ENCODE results near the gene VPS26A.
A peak's percentile ranks its signal among the peaks of the same experiment; 100 is the strongest.

VPS26A gene

DNA sequence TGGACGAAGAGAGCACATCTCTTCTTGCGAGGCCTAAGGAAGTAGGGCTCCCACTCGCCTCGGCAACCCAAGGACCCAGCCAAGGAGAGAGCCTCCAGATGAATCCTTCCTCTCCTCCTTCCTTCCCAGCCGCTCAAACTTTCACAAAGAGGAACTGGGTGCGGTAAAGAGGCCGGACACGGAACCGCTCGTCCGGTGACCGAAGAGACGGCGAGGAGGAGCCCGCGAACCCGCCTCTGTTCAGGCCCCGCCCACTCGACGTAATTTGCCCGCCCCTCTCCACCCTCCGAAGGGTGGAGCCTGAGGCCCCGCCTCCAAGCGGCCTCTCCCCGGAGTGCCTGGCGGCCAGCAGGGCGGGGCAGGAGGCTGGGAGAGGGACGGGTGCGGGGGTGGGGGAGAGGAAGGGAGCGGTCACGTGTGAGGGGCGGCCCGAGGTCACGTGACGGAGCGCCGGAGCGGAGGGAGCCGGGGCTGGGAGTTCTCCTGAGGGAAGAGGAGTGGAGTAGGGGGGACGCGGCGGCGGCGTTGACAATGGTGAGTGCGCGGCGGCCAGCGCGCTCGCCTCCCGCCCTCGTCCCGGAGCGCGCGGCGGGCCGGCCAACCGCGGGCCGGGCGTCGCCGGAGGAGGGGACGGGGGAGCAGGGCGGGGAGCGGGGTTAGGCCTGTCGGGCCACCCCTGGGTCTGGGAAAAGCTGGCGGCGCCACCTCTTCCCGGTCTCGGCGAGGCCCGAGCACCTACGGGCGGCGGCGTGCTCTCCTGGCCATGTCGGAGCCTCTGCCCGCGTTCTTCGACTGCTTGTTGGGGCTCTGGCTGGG lies at the start of gene VPS26A:
TSS of gene VPS26A (plus strand) at position 432 of the 816 bp plus-strand sequence. CDS start at position 532, 100 bp downstream.
- DNase-seq (ENCODE audit: low spot score): peak; percentile 99

DNA sequence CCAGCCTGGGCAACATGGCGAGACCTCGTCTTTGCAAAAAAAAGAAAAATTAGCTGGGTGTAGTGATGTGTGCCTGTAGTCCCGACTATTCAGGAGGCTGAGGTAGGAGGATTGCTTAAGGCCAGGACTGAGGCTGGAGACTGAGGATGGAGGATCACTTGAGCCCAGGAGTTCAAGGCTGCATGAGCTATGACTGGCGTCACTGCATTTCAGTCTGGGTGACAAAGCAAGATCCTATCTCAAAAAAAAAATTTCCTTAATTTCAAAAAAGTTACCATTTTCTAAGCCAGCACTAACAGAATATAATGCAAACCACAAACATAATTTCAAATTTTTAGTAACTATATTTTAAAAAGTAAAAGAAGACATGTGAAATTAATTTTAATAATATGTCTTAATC lies 49.4 kb upstream of the VPS26A start:
- DNase-seq (ENCODE audit: low spot score): no peak

DNA sequence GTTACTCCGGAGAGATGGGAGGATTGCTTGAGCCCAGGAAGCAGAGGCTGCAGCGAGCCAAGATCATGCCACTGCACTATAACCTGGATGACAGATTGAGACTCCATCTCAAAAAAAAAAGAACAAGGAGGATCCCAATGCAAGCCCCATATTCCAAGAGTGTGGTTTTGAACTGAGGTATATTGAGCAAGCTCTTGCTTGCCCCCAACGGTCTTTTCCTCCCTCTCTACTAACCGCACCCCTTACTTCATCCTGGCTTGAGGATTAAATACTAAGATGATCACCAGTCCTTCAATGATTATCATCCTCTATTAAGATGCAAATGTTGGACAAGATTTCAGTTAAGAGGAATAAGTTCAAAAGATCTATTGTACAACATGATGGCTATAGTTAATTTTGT lies 48.5 kb upstream of the VPS26A start:
- DNase-seq (ENCODE audit: low spot score): no peak

DNA sequence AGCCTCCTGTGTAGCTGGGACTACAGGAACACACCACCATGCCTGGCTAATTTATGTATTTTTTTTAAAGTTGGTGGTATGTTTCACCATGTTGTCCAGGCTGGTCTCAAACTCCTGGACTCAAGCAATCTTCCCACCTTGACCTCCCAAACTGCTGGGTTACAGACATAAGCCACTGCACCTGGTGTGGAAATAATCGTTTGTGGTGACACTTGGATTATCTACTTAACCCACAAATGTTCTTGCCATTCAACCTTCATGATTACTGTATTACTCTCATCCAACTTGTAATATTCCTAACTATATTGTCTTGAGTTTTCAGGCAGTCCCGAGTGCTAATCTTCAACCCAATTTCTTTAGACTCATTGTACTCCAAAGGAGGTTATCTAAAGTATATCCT lies 45.7 kb upstream of the VPS26A start:
- no peak for DNase-seq (ENCODE audit: low spot score)

DNA sequence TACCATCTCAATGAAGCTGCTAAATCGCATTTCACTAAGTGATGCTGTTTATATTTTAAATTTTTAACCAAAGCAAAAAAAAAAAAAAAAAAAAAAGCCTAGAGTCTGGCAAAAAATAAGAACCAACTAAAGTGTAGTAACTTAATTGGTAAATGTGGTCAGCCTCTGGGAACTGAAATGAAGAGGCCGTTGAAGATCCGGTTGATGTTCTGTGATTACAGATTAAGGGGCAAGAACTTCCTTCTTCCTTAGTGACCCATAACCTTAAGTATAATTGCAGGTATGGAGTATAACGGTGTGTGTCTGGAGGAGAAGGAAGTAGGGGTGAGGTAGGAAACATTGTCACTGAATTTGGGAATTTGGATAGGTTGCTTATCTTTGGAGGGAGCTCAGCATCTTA lies 43.8 kb upstream of the VPS26A start:
- no peak for DNase-seq (ENCODE audit: low spot score)

DNA sequence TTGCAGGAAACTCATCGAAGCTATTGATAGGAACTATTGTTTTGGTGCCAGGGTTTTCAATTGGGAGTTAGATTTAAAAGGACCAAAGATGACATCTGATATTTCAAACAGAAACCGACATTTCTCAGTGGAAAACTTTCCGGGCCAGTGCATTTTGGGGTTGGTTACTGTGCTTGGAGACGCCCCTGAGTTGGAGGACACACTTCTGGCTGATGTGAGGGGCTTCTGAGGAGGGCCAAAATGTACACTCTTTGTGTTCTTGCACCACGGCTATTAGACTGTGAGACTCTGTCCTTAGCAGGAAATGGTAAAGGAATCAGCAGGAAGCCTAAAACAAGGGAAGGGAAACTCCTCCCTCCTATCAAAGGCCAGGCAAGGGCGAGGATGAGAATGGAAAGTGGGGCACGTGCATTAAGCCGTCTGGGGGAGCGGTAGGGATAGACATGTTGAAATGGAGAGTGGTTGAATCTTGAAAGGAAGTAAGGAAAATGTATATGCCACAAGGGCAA lies 37.9 kb upstream of the VPS26A start:
- DNase-seq (ENCODE audit: low spot score): no peak

DNA sequence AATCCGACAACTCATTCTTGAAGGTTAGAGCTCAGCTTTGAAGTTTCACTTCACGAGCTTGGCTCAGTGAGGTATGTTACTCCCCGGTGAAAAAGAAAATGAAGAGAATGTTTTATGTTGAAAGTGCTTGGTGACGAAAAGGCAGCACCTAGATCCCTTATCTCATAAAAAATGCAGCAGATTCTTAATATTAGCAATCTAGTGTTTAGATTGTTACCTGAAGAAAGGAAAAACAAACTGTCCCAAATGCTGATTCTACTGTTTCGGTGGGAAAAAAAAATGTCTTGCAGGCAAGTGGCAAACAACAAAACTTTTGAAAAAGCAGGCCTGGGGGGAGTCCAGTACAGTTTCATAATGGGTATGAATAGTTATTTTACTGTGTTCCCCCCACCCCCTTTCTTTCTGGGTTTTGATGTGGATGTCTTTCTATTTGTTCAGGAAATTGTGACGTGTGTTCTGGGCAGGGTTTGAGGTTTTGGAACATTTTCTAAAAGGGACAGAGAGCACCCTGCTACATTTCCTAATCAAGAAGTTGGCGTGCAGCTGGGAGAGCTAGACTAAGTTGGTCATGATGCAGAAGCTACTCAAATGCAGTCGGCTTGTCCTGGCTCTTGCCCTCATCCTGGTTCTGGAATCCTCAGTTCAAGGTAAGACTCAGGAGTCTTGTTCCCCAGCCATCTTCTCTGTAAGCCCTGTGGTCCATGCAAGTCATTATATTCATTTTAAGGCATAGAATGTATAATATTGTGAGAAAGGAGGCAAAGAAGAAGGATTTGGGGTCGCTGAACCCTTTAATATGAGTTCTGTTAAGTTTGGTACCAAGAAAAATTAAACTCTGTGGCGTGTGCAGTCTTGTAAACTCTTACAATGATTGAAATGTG lies 36.1 kb upstream of the VPS26A start, which contains the start of gene SRGN:
TSS of gene SRGN (plus strand) at position 514 of the 881 bp plus-strand sequence. CDS start at position 569, 55 bp downstream.
- peak; percentile 88 for DNase-seq (ENCODE audit: low spot score)

DNA sequence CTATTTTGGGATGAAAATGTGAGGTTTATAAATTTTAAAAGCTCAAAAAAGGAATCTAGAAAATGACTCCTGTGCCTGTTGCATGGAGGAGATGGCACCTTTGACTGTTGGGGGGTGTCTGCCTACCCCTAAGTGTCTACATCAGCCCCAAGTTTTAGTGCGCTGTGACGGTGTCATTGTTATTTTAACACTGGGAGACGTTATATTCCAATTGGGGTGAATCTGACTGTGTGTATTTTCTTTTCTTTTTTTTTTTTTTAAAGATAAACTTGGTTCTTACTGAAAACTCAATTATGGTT lies 35.6 kb upstream of the VPS26A start:
- DNase-seq (ENCODE audit: low spot score): no peak

DNA sequence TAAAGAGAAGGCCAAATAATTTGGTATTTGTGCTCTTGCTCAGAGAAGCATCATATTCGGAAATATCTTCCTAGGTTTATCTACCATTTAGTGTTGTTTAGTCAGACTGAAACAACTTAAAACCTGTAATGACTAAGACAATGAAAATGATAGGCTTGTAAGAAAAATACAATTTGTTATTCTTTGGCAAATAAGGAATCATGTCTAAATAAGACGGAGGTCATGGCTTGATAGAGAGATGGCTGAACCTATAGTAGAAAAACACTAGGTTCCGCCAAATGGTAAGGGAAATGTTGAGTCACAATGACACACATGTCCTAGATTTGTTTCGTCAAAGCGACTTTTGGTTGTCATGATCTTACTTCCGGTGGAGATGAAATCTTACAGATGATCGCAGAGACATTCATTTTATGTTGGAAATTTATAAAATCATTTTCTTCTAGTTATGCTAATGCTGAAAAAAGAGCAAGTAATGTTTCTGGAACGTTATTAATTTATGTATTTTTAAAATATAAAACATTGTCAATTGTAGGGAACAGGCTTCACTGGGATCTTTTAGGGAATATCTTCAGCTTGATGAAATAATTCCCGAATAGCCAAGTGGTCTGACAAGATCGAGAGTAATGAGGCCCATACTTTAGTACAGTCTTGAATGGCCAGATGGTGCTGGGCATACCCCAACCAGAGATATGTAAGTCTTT lies 35.0 kb upstream of the VPS26A start:
- no peak for DNase-seq (ENCODE audit: low spot score)

DNA sequence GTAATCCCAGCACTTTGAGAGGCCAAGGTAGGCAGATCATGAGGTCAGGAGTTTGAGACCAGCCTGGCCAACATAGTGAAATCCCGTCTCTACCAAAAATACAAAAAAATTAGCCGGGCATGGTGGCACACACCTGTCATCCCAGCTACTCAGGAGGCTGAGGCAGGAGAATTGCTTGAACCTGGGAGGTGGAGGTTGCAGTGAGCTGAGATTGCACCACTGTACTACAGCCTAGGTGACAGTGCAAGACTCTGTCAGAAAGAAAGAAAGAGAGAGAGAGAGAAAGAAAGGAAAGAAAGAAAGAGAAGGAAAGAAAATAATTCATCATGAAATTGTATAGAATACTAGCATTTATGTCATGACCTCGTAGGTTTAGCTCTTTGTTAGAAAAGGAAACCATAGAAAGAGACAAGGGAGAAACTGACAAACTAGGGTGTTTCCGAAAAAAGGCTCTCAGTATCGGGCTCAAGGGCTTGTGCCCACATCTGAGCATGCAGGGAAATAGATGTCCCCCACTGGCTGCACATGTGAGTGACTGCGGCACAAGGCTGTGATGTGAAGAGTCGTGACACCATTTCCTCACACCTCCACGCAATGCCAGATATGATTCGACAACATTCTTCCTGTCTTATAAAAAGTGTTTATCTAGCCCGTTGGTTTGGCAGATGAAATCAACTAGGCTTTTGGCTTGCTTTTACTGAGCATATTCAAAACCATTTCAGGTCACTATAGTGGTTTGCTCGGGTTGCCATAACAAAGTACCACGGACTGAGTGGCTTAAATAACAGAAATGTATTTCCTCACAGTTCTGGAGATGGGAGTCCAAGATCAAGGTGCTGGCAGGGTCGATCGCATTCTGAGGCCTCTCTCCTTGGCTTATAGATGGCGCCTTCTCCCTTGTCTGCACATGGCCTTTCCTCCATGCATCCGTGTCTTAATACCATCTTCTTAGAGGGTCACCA lies 34.1 kb upstream of the VPS26A start:
- DNase-seq (ENCODE audit: low spot score): peak; percentile 67

DNA sequence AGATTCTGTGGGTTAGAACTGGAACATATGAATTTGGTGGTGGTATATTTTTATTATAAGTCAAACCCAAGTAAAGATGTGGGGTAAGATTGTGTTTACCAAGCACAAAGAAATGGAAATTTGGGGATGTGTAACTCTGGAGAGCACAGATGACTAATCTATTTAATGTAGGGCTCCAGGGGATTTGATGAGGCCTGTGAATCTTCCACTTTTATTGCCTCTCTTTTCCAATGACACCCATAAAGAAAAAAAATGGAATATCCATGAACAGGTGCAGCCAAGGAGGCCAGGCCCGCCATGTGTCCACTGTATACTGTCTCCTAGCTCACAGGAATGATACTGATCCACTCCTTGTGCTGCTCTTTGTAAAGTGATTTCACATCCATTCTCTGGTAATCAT lies 33.3 kb upstream of the VPS26A start:
- no peak for DNase-seq (ENCODE audit: low spot score)

DNA sequence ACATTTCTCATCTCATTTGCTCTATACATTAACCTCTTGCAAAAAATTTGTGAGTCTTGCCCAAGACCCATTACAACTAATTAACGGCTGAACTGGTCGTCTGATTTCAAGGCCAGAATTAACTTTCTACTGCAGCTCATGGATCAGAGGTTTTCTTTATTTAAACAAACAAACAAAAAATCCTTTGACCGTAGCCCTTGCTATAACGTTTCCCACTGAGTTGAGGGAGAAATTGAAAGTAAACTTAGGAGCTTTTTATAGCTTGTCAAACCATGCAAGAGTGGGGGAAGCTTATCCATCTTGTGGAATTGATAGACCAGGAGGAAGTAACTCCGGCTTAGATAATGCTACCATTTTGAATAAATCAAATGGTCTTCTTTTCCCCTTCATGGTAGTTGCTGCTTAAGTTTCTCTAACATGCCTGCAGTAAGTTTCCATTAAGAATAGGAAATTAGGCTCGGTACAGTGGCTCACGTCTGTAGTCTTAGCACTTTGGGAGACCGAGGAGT lies 32.8 kb upstream of the VPS26A start:
- DNase-seq (ENCODE audit: low spot score): no peak

DNA sequence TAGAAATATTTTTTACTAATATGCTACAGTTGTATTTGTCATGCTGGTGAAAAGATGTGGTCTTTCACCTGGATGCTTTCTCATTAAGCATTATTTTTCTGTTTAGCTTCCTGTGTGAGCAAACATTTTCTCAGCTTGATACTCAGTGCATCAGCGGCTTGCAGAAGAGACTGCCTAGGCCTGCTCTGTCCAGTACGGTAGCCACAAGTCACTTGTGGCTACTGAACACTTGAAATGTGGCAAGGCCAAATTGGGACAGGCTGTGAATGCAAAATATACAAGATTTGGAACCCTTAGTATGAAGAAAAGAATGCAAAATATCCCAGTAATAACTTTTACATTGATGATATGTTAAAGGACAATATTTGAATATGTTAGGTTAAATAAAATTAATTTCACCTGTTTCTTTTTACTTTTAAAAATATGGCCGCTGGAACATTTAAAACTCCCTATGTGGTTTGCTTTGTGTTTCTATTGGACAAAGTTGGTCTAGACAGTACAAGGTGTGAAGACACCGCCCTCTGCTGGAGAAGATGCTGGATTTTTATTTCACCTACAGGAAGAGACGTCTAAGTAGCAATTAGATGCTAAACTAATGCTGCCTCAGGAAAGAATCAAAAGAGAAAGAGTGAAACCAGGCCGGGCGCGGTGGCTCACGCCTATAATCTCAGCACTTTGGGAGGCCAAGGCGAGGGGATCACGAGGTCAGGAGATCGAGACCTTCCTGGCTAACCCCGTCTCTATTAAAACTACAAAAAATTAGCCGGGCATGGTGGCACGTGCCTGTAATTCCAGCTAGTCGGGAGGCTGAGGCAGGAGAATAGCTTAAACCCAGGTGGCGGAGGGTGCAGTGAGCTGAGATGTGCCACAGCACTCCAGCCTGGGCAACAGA lies 30.8 kb upstream of the VPS26A start:
- DNase-seq (ENCODE audit: low spot score): peak; percentile 81

DNA sequence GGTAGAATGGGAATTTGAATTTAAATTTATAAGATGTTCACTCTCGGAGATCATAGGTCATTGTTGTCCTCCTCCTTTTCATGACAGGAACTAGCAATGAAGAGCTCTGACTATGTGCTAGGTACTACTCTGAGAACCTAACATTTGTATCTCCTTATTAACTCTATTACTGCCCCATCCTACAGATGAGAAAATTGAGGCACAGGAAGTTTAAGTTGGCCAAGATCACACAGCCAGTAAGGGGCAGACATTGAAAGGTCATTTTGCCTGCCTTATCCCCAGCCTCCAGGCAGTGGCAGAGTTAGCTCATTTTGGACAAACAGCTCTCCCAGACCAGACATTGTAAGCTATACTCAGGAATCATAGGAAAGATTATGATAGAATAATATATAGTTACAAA lies 30.0 kb upstream of the VPS26A start:
- DNase-seq (ENCODE audit: low spot score): no peak

DNA sequence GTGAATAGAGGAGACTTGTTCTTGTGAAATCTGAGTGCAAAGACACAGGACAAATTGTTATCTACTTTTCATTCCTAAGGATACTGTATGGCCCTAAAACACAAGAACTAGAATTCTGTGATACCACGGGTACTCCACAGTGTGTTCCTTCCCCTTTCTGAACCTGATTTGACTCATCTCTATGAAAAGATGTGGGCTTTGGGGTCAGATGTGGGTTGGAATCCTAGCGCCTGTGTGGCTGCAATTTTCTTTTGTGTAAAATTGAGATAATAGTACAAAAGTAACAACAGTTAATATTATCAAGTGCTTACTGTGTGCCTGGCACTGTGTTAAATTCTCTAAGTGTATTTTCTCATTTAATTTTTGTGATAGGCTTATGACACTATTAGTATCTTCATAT lies 27.9 kb upstream of the VPS26A start:
- no peak for DNase-seq (ENCODE audit: low spot score)

DNA sequence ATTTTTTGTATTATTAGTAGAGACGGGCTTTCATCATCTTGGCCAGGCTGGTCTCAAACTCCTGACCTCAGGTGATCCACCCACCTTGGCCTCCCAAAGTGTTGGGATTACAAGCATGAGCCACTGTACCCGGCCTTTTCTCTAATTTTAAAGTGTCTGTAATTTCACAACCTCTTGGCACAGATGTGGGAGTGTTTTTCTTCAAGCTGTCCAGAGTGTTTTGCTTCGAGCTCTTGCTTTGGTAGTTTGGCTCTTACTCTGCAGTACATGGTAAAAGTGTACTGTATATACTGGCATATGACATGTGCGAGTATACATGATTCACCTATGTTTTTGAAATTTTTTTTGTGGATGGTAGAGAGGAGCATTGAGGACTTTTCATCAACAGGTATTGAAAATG lies 26.2 kb upstream of the VPS26A start:
- DNase-seq (ENCODE audit: low spot score): no peak

DNA sequence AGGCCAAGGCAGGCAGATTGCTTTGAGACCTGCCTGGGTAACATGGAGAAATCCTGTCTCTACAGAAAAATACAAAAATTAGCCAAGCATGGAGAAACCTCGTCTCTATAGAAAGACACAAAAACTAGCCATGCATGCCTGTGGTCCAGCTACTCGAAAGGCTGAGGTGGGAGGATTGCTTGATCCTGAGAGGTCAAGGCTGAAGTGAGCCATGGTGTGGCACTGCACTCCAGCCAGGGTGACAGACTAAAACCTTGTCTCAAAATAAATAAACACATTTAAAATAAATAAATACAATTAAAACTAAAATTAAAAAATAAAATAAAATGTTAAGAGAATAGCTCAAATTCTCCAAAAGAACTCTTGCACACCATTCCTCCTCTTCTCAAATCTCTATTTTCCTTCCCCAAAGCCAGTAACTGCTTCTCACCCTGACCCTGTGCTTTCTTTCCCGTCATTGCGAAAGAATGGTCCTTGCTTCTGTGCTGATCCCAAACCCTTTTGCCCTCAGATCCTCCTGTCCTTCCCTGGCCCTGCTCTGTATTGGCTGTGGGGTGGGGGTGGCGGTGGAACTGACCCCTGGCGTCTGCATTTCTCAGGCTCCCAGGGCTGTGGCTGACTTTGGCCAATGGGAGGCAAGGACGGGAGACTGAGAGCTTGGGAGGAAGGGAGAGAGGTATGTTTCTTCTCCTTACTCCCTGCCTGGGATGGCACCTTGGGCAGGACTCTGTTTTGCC lies 23.7 kb upstream of the VPS26A start:
- DNase-seq (ENCODE audit: low spot score): no peak

DNA sequence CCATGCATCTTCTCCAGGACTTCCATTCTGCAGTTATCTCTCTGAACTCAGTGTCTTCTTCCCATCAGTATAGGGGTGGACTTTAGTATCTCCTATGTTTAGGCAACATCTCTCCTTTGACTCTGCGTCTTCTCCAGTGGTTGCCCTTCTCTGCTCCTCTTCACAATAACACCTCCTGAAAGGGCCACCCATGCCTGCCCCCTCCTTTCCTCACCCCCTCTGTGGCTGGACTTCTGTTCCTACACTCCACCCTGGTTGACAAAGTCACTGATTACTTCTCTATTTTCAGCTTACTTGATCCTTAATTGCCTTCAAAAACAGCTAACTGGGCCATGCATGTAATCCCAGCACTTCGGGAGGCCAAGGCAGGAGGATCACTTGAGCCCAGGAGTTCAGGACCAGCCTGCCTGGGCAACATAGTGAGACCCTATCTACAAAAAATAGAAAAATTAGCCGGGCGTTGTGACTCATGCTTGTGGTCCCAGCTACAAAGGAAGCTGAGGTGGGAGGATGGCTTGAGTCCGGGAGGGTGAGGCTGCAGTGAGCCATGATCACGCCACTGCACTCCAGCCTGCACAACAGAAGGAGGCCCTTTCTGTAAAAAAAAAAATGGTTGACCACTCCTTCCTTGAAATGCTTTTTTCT lies 22.4 kb upstream of the VPS26A start:
- no peak for DNase-seq (ENCODE audit: low spot score)

DNA sequence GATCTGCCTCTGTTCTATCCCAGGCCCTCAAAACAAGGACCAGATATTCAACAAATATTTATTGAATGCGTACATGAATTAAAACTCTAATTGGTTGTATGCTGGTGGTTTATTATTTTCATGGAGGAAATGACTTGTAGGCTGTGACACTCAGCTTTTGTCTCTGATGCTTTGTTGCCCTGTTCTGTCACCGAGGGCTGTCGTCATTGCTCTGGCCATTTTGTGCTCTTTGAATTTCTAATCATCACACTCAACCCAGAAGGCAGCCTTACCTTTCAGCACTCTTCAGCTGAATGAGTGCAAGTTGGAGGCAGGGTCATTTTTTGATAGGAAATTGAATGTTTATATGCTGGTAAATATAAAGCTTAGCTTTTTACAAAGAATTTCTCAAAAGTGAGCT lies 21.5 kb upstream of the VPS26A start:
- DNase-seq (ENCODE audit: low spot score): no peak
